Amniotic stem cell (primary cell): Measurements from ENCODE around the gene CKAP5.

Experiments
- DNase-seq: peaks from one replicate; lab custom pipeline; 2025; lab: John Stamatoyannopoulos, UW

CKAP5 gene

GRCh38 chr11:46766656-46767055, 79.4 kb downstream of the CKAP5 start:
- no peak for DNase-seq

GRCh38 chr11:46762248-46762647, 83.8 kb downstream of the CKAP5 start:
- no peak for DNase-seq

- DNase-seq: no peak
Measured at GRCh38 chr11:46761807-46762206, 84.3 kb downstream of the CKAP5 start.

GRCh38 chr11:46760429-46761128, 85.5 kb downstream of the CKAP5 start:
- no peak for DNase-seq

- no peak for DNase-seq
Measured at GRCh38 chr11:46759196-46759595, 86.9 kb downstream of the CKAP5 start.

- no peak for DNase-seq
Measured at GRCh38 chr11:46755962-46756361, 90.1 kb downstream of the CKAP5 start.

- DNase-seq: no peak
Measured at GRCh38 chr11:46747150-46747549, 98.9 kb downstream of the CKAP5 start.

GRCh38 chr11:46745995-46746394, 100.1 kb downstream of the CKAP5 start:
- DNase-seq: no peak

GRCh38 chr11:46745328-46745727, 100.8 kb downstream of the CKAP5 start:
- no peak for DNase-seq

- DNase-seq: no peak
Measured at GRCh38 chr11:46743693-46744339, 102.3 kb downstream of the CKAP5 start.

GRCh38 chr11:46743043-46743442, 103.0 kb downstream of the CKAP5 start:
- DNase-seq: no peak

GRCh38 chr11:46741600-46742484, 104.2 kb downstream of the CKAP5 start:
- no peak for DNase-seq

- no peak for DNase-seq
Measured at GRCh38 chr11:46738887-46739286, 107.2 kb downstream of the CKAP5 start.

- no peak for DNase-seq
Measured at GRCh38 chr11:46737699-46738098, 108.4 kb downstream of the CKAP5 start.

GRCh38 chr11:46736615-46737014, 109.5 kb downstream of the CKAP5 start:
- DNase-seq: no peak

GRCh38 chr11:46736146-46736545, 109.9 kb downstream of the CKAP5 start:
- no peak for DNase-seq

GRCh38 chr11:46733234-46733633, 112.8 kb downstream of the CKAP5 start:
- DNase-seq: no peak

- DNase-seq: no peak
Measured at GRCh38 chr11:46731545-46731944, 114.5 kb downstream of the CKAP5 start.

GRCh38 chr11:46729110-46730027, 116.7 kb downstream of the CKAP5 start:
- DNase-seq: no peak

GRCh38 chr11:46728659-46729040, 117.4 kb downstream of the CKAP5 start:
- DNase-seq: no peak

- no peak for DNase-seq
Measured at GRCh38 chr11:46727952-46728658, 118.0 kb downstream of the CKAP5 start.
